Vagina (tissue), 2 donors: ENCODE data around the gene MED31.

ENCODE experiments used
- CTCF ChIP-seq, 3 experiments: fragments of 450-650 bp in 2 of 3; fragments of 200-600 bp in 1 of 3; sonication (generic) in 1 of 3; IDR thresholded peaks; one replicate each; pipeline ENCODE4 v1.5.1; 2017 to 2019; ENCODE audit warnings: antibody characterized with exemption in 3 of 3, mild to moderate bottlenecking in 2 of 3, moderate library complexity in 2 of 3
- POLR2A ChIP-seq, 2 donors: fragments of 450-650 bp; IDR thresholded peaks; one replicate each; pipeline ENCODE4 v1.6.1; 2017; ENCODE audit warnings: antibody characterized with exemption in 2 of 2, mild to moderate bottlenecking in 2 of 2, moderate library complexity in 2 of 2
- POLR2AphosphoS5 ChIP-seq, 2 donors: sonication (generic); formaldehyde crosslinking; IDR thresholded peaks; one replicate each; pipeline ENCODE4 v1.9.0; 2017; ENCODE audit warnings: antibody characterized with exemption in 2 of 2, mild to moderate bottlenecking in 2 of 2, low read depth in 1 of 2; ENCODE audit not compliant: insufficient read depth in 1 of 2

GRCh38 chr17:6657633-6658287, 6.4 kb upstream of the MED31 start:
- TF ChIP-seq CTCF (IDR thresholded peaks at IDR 0.05), result no peak
- no peak for TF ChIP-seq POLR2A (IDR thresholded peaks at IDR 0.05)
- no peak for TF ChIP-seq POLR2AphosphoS5 (IDR thresholded peaks at IDR 0.05; ENCODE audit: insufficient read depth in 1 of 2, low read depth in 1 of 2)
